Measurements from ENCODE around the gene YARS1.

DNA sequence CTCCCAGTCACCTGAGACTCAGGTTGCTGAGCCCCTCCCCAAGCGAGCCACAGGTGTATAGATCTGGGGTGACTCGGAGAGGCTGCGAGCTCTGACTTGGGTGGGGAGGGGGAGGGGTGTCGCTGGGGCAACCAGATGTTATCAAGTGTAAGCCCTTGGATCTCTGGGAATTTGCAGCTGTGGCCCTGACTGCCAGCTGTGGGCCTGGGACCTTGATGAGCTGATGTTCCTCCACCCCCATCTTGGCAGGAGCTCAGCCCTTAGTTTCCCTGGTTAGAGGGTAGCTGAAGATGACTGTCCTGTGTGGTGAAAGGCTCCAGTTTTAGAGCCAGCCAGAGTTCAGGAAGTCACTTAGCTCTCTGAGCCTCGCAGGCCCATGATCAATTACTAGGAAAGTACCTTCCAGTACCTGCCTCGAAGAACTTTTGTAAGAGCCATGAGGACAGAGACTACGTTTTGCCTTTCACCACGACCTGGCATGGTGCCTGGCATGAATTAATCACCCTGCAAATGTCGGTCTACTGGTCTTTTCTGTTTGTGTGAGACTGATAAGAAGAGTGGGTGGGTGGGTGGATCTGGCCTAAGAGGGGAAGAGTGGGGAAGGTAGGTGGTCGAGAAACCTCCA, 55.8 kb downstream of the YARS1 start:
- TF ChIP-seq, protein P1, sequence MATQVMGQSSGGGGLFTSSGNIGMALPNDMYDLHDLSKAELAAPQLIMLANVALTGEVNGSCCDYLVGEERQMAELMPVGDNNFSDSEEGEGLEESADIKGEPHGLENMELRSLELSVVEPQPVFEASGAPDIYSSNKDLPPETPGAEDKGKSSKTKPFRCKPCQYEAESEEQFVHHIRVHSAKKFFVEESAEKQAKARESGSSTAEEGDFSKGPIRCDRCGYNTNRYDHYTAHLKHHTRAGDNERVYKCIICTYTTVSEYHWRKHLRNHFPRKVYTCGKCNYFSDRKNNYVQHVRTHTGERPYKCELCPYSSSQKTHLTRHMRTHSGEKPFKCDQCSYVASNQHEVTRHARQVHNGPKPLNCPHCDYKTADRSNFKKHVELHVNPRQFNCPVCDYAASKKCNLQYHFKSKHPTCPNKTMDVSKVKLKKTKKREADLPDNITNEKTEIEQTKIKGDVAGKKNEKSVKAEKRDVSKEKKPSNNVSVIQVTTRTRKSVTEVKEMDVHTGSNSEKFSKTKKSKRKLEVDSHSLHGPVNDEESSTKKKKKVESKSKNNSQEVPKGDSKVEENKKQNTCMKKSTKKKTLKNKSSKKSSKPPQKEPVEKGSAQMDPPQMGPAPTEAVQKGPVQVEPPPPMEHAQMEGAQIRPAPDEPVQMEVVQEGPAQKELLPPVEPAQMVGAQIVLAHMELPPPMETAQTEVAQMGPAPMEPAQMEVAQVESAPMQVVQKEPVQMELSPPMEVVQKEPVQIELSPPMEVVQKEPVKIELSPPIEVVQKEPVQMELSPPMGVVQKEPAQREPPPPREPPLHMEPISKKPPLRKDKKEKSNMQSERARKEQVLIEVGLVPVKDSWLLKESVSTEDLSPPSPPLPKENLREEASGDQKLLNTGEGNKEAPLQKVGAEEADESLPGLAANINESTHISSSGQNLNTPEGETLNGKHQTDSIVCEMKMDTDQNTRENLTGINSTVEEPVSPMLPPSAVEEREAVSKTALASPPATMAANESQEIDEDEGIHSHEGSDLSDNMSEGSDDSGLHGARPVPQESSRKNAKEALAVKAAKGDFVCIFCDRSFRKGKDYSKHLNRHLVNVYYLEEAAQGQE (IDR thresholded peaks at IDR 0.05): no peak
- TF ChIP-seq, protein P2, sequence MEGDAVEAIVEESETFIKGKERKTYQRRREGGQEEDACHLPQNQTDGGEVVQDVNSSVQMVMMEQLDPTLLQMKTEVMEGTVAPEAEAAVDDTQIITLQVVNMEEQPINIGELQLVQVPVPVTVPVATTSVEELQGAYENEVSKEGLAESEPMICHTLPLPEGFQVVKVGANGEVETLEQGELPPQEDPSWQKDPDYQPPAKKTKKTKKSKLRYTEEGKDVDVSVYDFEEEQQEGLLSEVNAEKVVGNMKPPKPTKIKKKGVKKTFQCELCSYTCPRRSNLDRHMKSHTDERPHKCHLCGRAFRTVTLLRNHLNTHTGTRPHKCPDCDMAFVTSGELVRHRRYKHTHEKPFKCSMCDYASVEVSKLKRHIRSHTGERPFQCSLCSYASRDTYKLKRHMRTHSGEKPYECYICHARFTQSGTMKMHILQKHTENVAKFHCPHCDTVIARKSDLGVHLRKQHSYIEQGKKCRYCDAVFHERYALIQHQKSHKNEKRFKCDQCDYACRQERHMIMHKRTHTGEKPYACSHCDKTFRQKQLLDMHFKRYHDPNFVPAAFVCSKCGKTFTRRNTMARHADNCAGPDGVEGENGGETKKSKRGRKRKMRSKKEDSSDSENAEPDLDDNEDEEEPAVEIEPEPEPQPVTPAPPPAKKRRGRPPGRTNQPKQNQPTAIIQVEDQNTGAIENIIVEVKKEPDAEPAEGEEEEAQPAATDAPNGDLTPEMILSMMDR (IDR thresholded peaks at IDR 0.05): no peak
- TF ChIP-seq POLR2A (IDR thresholded peaks at IDR 0.05; ENCODE audit: low read length): no peak
- no peak; a peak in 1 of 5 replicates for TF ChIP-seq EP300 (IDR thresholded peaks at IDR 0.05)

Data from A549 (cell line).